NCI-H1092 treated with DMSO at 0.1 percent for 48 hours (cell line): ENCODE measurements around the gene EIF2S3.
"Not testable (repeated sequence)": the region's sequence is repeated elsewhere in the genome, so short reads cannot be mapped to it uniquely, and the experiment has no call there.

Experiments used
- DNase-seq: peaks from one replicate; lab custom pipeline; 2025; lab: John Stamatoyannopoulos, UW

Gene EIF2S3

DNA sequence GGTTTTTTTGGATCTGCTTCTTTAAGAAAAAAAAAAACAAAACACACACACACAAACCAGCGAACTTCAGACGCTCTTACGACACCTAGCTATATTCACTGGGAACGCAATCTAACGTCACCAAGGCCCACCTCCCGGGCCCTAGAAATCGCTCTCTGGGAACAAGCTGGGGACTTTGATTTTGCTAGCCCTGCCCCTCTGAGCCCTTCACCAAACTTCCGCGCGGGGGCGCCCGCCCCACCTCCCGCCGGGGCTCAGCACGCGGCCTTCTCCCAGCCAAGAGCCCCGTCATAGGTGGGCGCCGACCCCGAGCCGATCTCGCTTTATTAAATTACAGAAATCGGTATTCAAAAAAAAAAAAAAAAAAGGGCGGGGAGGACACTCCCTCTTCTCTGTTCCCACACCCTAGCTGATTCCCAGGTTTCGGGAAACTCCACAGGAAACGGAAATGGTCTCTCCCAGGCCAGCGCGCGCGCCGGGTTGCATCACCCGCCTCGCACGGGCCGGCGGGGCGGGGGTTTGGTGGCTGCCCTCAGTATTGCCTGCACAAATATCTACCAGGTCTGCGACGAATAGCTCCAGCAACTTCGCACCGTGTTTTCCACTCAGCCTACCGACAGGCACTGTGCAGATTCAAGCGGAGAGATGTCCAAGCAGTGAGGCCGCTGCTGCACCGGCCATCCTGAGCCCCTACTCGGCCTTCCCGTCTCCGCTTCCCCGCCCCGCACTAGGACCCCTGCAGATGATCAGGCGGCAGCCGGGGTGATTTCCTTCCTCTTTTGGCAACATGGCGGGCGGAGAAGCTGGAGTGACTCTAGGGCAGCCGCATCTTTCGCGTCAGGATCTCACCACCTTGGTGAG is at the start of gene EIF2S3:
TSS of gene EIF2S3 (plus strand) at position 775 of the 861 bp plus-strand sequence. CDS start at position 788, 13 bp downstream.
- DNase-seq, result peak; percentile 98

DNA sequence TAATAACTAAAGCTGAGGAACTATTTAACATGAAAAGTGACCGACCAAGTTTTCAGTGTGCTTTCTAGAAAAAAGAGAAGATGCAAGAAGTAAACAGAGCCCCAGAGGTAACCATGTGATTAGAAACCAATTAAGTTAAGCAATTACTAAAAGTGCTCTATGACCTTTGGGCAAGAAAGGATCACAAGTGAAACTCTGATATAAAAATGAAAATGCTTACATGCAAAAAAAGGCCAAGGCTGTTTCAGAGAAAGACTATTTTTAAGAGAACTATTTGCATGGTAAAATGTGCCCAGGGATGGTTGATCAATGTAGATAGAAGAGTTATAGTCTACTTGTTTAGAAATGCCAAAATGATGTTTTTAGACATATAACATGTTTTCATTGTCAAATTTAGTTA is 49.7 kb upstream of the EIF2S3 start:
- no peak for DNase-seq

- DNase-seq, result no peak
Observed at GRCh38 chrX:24005867-24006266, 48.9 kb upstream of the EIF2S3 start.

- no peak for DNase-seq
Observed at GRCh38 chrX:24012266-24012665, 42.5 kb upstream of the EIF2S3 start.

GRCh38 chrX:24014388-24015018 is 40.3 kb upstream of the EIF2S3 start:
- DNase-seq, result no peak

GRCh38 chrX:24017674-24018073 is 37.1 kb upstream of the EIF2S3 start:
- no peak for DNase-seq

DNA sequence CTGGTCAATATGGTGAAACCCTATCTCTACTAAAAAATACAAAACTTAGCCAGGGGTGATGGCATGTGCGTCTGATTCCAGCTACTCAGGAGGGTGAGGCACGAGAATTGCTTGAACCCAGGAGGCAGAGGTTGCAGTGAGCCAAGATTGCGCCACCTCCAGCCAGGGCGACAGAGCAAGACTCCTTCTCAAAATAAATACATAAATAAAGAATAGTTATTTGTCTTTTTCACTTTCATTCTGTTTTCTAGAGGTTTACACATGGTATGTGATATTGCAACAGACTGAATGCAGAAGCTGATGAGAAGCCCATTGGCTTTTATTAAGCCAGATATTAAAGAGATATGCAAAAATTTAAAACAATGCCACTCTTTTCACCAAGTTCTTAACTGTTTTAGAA is 35.9 kb upstream of the EIF2S3 start:
- DNase-seq, result no peak

DNA sequence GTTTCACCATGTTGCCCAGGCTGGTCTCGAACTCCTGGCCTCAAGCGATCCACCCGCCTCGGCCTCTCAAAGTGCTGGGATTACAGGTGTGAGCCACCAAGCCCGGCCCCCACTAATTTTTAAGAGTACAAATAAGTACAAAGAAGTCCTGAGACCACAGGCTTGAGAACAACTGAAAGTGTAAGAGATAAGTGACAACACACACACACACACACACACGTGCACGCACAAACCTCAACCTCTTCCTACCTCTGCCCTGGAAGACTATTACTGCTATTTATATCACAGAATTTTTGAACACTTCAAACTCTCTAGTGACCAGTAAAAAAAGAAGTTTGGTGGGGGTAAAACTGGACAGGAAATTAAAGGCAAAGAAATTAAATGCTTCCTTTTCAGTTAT is 35.3 kb upstream of the EIF2S3 start:
- DNase-seq, result no peak

- DNase-seq, result no peak
Observed at GRCh38 chrX:24020306-24020876, 34.4 kb upstream of the EIF2S3 start.

DNA sequence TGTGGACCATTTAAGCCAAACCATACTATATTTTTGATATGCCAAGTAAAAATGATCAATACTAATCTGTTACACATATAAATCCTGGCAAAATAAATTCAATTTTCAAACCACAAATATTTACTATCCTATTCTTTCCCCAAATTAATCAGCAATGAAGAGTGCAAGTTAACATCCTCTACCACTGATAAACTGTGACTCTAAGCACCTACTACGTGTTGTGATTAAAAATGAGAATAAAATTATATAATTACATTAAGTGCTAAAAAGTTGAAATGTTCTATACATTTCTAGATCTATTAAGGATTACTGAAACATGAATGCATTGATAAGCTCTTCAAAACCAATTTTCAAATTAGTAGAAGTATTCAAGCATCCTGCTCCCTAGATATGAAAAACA is 31.2 kb upstream of the EIF2S3 start:
- DNase-seq, result no peak

DNA sequence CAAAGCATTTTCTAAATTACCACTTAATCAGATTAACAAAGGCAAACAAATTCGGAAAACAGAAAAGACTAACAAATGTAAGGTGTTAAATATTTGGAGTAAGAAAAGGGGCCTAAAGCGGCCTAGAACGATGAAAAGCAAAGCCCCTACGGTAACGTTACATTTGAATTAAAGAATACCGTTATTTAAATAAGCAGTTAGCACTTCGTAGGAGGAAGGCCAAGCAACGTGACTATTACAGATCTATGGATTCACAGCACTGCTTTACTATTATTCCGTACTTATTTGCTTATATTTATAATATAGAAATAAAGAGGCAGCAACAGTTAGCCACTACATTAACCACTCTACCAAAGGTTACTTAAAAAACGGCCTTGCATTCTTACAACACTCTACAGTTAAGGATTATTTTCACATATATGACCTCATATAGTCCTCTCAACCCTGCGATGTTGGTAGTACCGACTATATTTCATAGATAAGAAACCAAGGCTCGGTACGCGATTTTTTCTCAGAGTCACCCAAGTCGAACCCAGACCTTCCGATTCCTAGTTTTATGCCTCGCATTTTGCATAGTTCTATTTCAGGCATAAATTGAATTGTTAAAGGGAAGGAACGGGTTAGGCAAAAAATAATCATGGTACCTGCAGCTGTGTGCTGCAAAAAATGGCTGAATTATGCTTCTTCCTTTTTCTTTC is 30.6 kb upstream of the EIF2S3 start:
- DNase-seq, result peak; percentile 50

GRCh38 chrX:24024819-24025740 is 29.7 kb upstream of the EIF2S3 start:
- peak; percentile 85 for DNase-seq

DNA sequence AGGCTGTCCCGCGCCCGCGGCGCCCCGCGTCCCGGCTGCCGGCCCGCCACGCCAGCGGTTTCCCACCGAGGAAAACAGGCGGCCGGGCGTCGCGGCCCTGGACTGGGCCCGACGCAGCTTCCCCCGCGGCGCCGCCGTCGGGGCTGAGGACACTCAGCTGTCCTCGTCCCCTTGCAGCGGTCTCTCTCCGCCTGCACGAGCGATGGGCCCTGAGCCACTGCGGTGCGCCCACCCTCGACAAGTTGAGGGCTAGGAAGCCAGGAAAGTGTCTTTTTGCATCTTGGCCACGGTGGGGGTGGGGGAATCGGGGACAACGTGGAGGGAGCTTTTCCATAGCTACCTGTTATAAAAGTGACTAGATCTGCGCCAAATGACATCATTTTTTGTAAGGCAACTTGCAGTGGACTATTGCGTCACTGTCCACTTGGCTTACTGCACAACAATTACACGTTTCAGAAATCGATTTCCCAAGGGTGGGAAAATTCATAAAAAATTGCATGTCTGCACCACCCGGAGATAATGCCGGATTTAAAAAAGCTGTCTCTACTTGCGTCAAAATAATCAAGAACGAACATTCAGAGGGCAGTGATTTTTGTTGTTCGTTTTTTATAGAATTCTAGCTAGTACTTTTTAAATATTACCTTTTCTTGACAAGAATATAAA is 28.9 kb upstream of the EIF2S3 start:
- DNase-seq, result peak; percentile 53

GRCh38 chrX:24026432-24026831 is 28.3 kb upstream of the EIF2S3 start:
- no peak for DNase-seq

DNA sequence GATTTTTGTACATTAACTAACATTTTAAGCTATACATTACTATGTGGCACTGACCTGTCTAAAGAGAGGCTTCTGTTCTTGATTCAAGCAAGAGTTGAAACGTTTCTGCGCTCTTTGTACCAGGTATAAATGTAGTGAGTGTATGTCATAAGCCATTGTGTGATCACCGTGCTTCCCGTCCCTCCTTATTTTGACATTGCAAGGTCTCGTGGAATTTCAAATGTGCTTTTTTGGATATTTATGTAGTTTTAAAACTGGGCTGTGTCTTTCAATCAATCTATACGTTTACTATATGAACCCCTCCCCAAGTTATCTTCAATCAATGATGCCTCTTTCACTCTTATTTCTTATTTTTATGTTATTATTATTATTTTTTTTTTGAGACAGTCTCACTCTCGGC is 27.7 kb upstream of the EIF2S3 start, which contains the start of gene KLHL15:
TSS of gene KLHL15 (minus strand) at position 101 of the 400 bp plus-strand sequence. CDS start 20,493 bp downstream, outside the sequence.
- DNase-seq, result no peak

DNA sequence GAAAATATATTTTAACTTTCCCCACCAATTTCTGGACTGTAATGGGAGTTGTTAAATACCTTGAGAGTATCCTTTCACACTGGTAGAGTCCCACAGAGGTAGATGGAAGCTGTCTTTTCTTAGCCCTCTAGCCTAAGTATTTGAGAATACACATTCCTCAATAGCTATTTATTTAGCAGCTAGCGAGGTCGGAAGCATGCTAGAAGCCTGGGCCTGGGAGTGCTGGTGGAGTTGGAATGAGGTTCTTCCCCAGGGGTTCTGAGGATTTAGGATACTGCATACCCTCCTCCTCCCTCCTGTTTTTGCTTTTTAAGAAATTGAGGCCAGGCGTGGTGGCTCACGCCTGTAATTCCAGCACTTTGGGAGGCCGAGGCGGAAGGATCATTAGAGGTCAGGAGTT is 26.8 kb upstream of the EIF2S3 start:
- no peak for DNase-seq

- no peak for DNase-seq
Observed at GRCh38 chrX:24030597-24030996, 24.2 kb upstream of the EIF2S3 start.

- DNase-seq, result no peak
Observed at GRCh38 chrX:24034485-24034884, 20.3 kb upstream of the EIF2S3 start.

DNA sequence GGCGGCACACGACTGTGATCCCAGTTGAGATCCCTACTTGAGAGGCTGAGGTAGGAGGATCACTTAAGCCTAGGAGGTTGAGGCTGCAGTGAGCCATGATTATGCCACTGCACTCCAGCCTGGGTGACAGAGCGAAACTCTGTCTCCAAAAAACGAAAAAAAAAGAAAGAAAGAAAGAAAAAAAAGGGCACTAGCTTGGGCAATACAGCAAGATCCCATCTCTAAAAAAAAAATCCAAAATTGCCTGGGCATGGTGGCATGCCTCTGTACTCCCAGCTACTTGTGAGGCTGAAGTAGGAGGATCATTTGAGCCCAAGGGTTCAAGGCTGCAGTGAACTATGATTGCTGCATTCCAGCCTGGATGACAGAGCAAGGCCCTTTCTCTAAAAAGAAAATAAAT is 17.0 kb upstream of the EIF2S3 start:
- DNase-seq, result no peak

- not testable (repeated sequence) for DNase-seq
Observed at GRCh38 chrX:24046060-24046459, 8.7 kb upstream of the EIF2S3 start.

- DNase-seq, result not testable (repeated sequence)
Observed at GRCh38 chrX:24049643-24050042, 5.1 kb upstream of the EIF2S3 start.
